Measurements from ENCODE around the gene MYH10.
"Not testable (repeated sequence)": the region's sequence is repeated elsewhere in the genome, so short reads cannot be mapped to it uniquely, and the experiment has no call there.

MYH10 gene

DNA sequence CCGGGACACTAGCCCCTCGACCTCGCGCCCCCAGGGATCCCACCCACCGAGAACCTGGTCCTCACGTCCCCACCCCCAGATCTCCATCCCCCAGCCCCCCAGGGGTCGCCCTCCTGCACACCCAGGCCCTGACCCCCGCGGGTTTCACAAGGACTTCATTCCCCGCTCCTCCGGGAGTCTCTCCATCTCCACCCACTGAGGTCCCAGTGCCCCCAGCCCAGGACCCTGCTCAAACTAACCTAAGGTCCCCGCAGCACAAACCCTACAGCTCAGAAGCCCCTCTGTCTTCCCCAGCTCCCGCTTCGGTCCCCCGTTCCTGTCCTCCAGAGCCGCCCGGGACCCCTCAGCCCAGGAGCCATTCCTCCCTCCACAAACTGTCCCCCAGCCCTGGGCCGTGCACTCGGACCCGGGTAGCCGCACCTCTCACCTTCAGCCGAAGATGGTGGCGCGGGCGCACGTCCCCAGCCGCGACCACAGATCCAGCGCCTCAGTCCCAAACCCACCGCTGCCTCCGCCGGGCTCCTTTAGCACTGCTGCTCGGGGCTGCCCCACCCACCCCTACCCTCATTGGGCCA, at the start of gene MYH10:
TSS of gene MYH10 (minus strand) at position 499 of the 575 bp plus-strand sequence. CDS start 7,479 bp downstream, outside the sequence.
- DNase-seq = no peak

DNA sequence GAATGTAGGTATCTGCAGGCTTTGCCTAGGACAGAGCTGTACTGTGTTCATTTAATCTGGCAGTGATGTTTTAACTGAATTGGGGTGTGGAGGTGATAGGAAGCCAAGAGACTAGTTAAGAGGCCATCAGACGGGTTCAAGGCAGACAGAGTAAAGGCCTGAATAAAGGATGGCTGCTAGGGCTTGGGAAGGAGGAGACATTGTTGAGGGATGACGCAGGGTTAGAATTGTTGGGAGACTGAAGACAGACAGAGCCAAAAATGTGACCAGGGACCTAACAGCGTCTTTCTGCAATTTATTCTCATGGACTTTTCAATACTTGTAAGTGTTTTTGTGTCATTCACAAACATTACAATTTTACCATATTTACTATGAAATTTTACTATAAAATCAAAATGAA, 48.6 kb upstream of the MYH10 start:
- DNase-seq = no peak

DNA sequence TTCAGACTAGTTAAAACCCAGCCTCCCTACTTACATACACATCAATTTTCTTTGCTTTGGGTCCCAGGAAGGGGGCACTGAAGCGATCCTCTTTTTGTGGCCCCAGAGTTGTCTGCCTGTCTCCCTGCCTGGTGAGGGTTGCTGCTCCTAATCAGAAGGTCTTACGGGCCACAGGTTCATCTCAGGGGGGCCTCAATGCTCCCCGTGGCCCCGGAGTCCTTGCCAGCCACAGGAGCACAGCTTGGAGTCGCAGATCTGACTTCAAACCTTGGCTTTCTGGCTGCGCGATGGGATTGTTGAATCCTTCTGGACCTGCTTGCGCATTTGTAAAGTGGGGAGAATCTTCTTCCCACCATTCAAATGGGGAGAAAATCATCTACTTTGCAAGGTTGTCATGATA, 44.8 kb upstream of the MYH10 start:
- DNase-seq = no peak

DNA sequence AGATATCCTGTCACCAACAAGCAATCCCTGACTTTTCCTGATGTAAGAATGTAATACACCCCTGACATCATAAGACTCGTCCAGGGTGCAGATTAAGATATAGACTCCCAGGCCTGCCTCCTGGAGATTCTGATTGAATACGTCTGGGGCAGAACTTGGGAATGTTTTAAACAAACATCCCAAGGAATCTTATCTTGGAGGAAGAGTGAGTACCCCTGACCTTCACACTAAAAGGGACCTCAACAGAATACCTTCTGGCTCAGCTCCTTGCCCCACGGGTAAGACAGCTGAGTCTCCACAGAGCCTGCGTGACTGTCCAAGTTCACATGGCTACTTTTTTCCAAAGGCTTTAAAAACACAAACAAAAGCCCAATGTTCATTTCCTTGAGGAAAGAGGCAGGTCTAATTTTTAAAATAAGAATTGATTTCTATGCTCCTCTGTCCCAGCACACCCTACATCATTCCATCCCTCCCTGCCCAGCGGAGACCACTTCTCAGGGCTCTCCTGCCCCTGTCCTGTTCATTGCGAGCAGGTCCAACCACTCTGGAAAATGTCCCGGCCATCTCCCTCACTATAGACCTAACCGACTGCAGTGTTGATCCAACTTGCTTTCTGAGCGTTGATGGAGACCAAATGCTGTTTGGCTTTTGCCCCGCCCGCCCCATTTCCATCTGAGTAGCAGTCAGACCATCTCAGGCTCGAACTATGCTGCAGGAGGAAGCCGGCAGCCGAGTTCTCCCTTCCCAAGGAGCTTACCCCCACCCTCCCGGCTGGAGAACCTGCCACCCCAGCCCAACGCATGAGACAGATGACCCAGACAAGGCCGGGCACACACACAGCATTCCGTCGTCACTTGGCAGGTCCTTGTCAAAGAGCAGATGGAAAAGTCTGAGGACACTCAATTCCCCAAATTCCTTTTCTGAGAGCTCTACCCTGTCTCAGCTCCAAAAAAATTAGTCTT, 44.1 kb upstream of the MYH10 start:
- no peak for DNase-seq

DNA sequence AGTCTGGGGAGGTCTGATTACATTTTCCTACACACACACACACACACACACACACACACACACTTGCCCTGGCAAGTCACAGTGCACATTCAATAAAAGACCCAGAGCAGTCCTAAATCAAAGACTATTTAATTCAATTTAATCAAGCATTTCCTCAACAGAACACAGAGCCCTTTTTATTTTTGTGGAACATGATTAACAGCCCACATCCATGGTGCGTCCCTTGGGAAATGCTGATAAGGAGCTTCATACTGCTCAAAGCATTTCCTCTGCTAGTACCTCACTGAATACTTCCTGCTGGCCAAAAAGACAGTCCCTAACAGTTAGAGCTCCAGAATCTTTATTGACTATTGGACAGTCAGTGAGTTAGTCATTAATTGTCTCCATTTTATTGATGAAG, 43.1 kb upstream of the MYH10 start:
- no peak for DNase-seq

DNA sequence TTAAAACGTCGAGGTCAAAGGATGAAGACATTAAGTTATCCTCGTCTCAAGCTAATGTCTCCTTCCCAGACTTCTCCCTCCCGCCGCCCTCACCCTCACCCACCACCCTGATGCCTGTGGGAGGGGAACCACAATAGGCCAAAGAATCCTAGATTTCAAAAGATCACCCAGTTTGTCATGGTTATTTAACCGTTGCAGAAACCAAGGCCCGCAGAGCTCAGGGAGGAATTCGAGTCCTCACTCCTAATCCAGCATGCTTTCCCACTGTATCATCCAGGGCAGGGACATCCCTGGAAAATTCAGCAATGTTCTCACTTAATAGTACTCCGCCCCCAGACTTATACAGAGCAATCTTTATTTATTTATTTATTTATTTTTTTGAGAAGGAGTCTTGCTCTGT, 41.8 kb upstream of the MYH10 start:
- DNase-seq = no peak

DNA sequence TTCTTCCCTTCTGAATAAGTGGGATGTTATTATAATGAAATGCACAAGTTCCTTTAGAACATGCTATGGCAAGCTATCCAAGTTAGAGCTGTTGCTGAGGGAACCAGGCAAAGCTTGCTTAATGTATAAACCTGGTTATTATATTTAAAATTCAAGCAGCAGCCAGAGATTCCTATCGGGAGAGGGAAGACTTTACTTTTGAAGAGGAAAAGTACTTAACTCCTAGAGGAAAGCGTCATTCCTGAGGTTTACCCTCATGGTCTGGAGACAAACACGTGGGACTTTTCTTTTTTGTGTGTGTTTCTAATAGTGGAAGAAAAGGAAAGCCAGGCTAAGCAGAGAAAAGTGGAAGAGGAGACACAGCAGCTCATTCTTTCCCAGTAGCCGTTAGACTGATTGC, 39.9 kb upstream of the MYH10 start:
- DNase-seq = no peak

DNA sequence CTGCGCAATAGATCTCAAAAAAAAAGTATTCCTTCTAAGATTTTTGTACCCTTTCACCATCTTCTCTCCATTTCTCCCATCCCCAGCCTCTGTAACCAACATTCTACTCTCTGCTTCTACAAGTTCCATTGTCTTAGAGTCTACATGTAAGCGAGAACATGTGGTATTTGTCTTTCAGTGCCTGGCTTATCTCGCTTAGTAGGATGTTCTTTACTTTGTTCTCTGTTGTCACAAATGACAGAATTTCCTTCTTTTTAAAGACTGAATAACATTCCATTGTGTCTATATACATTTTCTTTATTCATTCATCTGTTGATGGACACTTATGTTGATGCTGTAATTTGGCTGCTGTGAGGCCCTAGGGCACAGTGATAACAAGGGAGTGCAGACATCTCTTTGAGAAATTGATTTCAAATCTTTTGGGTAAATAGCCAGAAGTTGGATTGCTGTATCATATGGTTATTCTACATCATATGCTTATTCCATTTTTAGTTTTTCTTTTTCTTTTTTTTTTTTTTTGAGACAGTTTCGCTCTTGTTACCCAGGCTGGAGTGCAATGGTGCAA, 37.7 kb upstream of the MYH10 start:
- no peak for DNase-seq

DNA sequence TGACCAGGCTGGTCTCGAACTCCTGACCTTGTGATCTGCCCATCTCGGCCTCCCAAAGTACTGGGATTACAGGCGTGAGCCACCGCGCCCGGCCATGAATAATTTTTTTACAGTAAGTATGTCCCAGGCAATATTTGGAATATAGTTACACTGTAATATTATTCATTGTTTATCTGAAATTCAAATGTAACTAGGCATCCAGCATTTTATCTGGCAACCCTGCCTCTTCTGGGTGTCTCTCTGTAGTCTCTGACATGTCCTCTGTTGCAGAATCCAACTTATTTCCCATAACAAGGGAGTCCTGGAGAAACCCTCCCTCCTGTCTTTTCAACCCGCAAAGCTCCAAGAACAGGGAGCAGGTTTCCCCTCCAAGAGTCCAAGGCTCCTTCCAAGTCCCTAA, 36.9 kb upstream of the MYH10 start:
- no peak for DNase-seq

DNA sequence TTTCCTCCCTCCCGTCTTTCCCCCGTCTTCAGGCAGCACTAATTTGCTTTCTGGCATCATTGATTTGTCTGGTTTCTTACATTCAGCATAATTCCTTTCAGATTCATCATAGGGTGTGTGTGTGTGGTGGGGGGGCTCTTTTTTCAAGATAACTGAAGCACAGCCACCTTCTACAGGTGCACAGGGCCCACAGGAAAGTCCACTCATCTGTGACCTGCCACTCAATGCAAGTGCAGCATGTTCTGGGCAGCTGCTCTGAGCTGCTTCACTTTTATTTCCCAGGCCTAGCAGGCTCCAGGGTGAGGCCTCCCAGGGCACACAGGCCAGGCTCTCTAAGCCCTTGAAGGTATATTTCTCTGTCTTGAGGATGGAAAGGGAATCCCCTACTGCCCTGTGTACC, 35.2 kb upstream of the MYH10 start:
- DNase-seq = no peak

DNA sequence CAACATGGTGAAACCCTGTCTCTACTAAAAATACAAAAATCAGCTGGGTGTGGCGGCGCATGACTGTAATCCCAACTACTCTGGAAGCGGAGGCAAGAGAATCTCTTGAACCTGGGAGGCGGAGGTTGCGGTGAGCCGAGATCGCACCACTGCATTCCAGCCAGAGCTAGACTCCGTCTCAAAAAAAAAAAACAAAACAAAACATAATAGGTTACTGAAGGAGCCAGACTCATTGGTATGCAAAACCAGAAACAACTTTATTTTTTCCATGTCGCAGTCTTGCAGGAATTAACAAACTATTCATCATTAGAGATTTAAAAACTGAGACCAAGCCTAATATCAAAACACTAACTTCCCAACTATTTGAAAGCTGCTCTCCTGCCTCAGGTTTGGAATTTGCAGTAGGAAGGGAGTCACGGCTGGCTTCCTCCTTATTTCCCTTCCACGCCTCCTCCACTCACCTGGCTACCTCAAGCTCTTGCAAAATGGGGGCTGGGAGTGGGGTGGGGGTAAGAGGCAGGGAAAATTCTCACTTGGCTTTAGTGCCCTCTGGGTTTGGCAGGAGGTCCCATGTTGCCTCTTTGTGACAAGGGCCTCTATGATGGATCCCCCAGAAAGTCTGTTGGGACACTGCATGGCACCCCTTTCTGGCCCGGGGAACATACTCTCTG, 34.1 kb upstream of the MYH10 start:
- no peak for DNase-seq

DNA sequence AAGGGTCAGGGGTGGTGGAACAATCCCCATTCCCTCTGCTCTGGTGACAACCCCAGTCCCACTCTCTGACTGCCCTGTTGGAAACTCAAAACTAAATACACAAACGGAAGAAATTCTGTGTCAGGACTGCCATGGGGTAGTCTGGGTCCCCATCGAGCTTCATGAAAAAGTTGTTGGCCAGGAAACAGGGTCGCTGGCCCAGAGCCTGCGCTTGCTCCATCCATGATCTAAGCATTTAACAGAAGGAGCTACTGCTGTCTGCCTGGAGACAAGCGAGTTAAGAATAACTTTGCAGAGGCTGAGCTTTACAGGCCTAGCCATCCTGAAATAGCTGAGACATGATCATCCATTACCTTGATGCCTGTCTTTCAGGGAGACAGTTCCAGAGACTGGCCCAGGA, 32.4 kb upstream of the MYH10 start:
- no peak for DNase-seq

DNA sequence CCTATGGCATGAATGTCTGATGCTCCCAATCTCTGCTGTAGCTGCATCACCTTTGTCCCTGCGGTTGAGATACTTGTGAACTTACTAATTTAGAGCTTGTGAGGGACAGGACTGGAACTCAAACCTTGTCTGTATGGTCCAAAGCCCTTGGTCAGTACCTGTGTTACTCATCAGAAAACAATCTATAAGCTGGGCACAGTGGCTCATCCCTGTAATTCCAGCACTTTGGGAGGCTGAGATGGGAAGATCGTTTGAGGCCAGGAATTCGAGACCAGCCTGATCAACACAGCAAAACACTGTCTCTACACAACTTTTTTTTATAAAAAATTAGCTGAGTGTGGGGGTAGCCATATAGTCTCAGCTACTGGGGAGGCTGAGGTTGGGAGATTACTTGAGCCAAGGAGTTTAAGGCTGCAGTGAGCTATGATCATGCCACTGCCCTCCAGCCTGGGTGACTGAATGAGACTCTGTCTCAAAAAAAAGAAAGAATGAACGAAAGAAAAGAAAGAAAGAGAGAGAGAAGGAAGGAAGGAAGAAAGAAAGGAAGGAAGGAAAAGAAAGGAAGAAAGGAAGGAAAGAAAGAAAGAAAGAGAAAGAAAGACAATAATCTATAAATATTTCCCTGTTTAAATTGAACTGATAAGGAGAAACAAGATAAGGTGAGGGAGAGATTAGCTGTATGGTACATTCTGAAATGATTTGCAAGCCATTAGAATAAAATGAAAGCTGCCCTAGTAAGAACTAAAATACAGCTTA, 31.7 kb upstream of the MYH10 start:
- DNase-seq = no peak

DNA sequence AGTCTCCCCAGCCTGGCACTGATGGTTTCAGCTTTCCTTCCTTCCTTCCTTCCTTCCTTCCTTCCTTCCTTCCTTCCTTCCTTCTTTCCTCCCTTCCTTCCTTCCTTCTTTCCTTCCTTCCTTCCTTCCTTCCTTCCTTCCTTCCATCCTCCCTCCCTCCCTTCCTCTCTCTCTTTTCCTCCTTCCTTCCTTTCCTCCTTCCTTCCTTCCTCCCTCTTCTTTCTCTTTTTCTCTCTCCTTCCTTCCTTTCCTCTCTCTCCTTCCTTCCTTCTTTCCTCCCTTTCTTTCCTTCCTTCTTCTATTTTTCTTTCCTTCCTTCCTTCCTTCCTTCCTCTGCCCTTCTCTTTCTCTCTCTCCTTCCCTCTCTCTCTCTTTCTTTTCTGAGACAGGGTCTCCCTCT, 30.2 kb upstream of the MYH10 start:
- not testable (repeated sequence) for DNase-seq

DNA sequence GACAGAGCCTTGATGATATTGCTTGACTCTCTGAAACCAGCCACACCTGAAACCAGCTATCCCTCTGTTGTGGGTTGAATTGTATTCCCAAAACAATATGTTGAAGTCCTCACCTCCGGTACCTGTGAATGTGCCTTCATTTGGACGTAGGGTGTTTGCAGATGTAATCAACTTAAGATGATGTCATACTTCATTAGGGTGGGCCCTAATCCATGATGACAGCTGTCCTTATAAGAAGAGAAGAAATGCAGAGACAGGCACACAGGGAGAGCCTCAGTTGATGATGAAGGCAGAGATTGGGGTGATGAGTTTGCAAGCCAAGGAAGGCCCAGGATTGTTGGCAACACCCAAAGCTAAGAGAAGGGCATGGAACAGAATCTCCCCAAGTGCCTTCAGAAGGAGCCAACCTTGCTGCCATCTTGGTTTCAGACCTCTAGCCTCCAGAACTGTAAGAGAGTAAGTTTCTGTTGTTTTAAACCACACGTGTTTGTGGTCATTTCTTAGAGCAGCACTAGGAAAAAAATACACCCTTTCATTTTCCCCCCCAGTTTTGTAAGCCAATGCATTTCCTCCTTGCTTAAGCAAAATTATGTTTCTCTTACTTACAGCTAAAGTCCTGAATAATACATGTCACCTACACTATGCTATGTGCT, 29.4 kb upstream of the MYH10 start:
- DNase-seq = no peak

DNA sequence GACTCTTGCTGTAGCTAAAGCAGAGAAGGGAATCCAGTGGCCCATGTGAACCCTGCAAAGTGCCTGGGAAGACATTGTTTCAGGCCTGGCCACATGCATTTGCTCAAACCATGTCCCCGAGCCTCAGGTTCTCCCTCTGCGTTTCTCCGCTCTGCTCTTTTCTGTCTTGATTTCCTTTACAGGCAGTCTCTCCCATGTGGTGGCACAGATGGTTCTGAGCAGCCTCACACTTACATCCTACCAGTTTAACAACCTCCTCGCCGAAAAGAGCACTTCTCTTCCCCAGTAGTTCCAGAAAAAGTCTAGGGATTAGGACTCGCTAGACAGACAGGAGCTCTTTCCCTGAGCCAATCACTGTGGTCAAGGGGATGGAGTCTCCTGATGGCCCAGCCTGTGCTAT, 28.3 kb upstream of the MYH10 start:
- no peak for DNase-seq

DNA sequence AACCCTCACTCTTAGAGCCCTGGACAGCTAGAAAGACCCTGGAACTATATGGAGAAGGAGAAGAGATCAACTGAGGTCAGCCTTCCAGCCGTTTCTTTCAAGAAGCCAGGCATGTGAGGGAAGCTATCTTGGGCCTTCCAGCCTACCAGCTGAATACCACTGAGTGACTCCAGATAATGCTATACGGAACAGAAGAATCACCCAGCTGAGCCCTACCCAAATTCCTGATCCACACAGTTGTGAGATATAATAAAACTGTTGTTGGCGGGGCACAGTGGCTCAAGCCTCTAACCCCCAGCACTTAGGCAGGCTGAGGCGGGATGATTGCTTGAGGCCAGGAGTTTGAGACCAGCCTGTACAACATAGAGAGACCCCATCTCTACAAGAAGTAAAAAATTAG, 26.2 kb upstream of the MYH10 start:
- DNase-seq = no peak

DNA sequence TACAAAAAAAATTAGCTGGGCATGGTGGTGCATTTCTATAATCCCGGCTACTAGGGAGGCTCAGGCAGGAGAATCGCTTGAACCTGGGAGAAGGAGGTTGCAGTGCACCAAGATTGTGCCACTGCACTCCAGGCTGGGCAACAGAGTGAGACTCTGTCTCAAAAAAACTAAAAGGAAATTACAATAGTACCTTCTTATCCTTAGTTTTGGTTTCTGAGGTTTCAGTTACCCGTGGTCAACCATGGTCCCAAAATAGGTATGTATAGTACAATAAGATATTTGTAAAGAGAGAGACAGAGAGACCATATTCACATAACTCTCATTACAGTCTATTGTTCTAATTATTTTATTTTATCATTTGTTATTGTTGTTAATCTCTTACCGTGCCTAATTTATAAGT, 24.3 kb upstream of the MYH10 start:
- no peak for DNase-seq

DNA sequence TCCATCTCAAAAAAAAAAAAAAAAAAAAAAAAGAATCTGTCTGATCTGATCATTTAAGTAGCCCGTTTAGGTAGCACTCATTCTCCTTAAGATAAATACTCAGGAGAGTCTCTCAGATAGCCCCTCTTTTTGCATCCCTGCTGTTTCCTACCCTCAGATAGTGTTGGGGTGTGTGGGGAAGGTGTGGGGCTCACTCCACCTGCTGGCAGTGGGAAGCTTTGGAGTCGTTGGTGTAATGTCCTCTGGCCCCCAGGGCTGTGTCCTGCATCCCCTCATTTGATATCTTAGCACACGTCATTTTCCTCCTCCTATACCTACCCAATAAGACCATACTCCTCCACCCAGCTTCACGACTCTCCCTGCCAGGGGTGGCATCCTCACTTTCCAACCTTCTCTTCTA, 20.5 kb upstream of the MYH10 start:
- DNase-seq = no peak

DNA sequence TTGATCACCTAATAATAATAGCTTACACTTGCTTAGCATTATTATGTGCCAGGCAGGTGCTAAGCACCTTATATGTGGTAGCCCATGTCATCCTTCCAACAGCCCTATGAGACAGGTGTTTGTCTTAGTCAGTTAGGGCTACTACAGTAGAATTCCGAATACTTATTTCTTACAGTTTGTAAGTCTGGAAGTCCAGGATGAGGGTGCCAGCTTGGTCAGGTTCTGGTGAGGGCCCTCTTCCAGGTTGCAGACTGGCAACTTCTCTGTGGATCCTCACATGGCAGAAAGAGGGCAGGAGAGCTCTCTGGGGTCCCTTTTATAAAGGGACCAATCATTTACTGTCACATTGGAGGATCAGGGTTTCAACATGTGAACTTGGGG, 19.6 kb upstream of the MYH10 start:
- DNase-seq = no peak

DNA sequence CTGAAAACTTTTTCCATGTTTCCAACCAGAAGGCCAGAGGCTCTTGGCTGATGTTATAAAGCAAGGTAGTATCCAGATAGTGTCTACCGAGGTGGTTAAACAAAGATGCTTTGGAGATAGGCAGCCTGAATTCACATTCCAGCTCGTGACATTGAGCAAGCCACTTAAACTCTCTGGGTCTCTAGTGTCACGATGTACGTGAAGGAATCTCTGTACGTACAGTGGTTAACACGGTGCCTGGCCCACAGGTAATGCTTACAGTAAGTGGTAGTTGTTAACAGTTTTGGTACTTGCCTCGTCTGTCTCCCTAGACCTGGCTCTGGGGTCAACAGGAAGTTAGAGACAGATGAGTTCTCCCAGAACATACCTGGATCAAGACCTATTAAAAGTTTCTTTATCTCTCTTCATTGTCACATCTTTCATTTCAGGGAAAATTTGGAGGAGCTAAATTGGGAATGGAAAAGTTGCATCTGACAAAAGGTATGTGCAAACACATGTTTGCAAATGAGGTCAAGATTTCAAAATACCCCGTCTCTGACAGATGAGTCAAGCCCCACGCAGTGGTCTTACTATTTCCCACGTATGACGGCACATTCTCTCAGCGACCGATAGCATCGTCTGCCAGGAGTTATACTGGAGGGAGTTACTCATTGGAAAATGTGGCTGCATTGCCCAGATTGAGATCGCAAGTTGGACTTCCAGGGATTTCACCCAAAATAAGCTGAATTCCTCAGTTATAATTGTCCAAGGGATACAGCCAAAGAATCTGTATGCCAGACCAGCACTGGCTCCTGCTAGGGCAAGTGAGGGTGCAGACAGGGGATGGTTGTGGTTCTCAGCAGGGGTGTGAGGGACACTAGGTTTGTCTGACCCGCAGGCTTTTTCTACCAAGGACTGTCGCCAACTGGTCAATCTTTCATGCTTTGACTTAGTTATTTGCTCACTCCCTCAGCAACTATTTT, 18.9 kb upstream of the MYH10 start:
- no peak for DNase-seq

Measured in activated CD4-positive, alpha-beta T cell treated with anti-CD3 and anti-CD28 coated beads, Interleukin-2, amount 50 U/mL, for 1 hour (primary cell).